WTC11 (cell line): Measurements from ENCODE around the gene TGFBR1.

Experiments used
- ATF2 ChIP-seq: sonication (generic); formaldehyde crosslinking; IDR thresholded peaks from 2 replicates; pipeline ENCODE4 v1.8.1; 2022; ENCODE audit warnings: low read depth, missing genetic modification reagents, borderline replicate concordance
- CTCF ChIP-seq: fragments of 200-600 bp; IDR thresholded peaks from 2 replicates; pipeline ENCODE4 v1.8.0; 2022; ENCODE audit warnings: antibody characterized with exemption
- E2F5 ChIP-seq: sonication (generic); formaldehyde crosslinking; IDR thresholded peaks from 2 replicates; pipeline ENCODE4 v1.8.1; 2022; ENCODE audit warnings: mild to moderate bottlenecking, moderate library complexity, missing genetic modification reagents
- FOXK1 ChIP-seq: sonication (generic); formaldehyde crosslinking; IDR thresholded peaks from 2 replicates; pipeline ENCODE4 v1.8.0; 2022; ENCODE audit warnings: mild to moderate bottlenecking, moderate library complexity, missing genetic modification reagents
- NR3C1 ChIP-seq: sonication (generic); formaldehyde crosslinking; conservative IDR thresholded peaks from 2 replicates; pipeline ENCODE4 v1.8.1; 2023; ENCODE audit warnings: low read depth, mild to moderate bottlenecking, missing genetic modification reagents
- TCF7 ChIP-seq: sonication (generic); formaldehyde crosslinking; IDR thresholded peaks from 2 replicates; pipeline ENCODE4 v1.8.0; 2022; ENCODE audit warnings: mild to moderate bottlenecking, low read depth, missing genetic modification reagents, moderate library complexity
- ZBTB43 ChIP-seq: sonication (generic); formaldehyde crosslinking; IDR thresholded peaks from 2 replicates; pipeline ENCODE4 v1.8.1; 2023; ENCODE audit warnings: mild to moderate bottlenecking, missing genetic modification reagents
- ZNF121 ChIP-seq: sonication (generic); formaldehyde crosslinking; IDR thresholded peaks from 2 replicates; pipeline ENCODE4 v1.8.0; 2023; ENCODE audit warnings: missing genetic modification reagents

- TF ChIP-seq FOXK1 (CRISPR knock-in tag): no peak
- TF ChIP-seq CTCF: no peak
- TF ChIP-seq E2F5 (CRISPR knock-in tag): no peak
- TF ChIP-seq NR3C1 (CRISPR knock-in tag): no peak
- TF ChIP-seq TCF7 (CRISPR knock-in tag): no peak
- no peak for TF ChIP-seq ZNF121
- TF ChIP-seq ATF2: no peak
- no peak for TF ChIP-seq ZBTB43 (CRISPR knock-in tag)
Measured at GRCh38 chr9:99146574-99146973, 41.7 kb downstream of the TGFBR1 start.
